A549 (cell line): ENCODE results near the gene REG3A. TPM values are rescaled to one million over a fixed set of nuclear protein-coding genes. Genes with fewer than 3 reads are reported as not detected.

Source experiments
- ATAC-seq, 2 experiments: fragments of 200-7000 bp in 1 of 2; fragments of >200 bp in 1 of 2; cut with Nextera tagmentation in 1 of 2; cut with Tn5 transposase in 1 of 2; 3 replicates each; pipeline versions ENCODE4 v1.8.0 to v1.9.1; 2018 to 2020; ENCODE audit warnings: mild to moderate bottlenecking in 1 of 2, moderate library complexity in 1 of 2
- CTCF ChIA-PET: fragments of 300-600 bp; sonication (Branson Sonifier 250); formaldehyde crosslinking; extraction: SDS; loops from one replicate; lab custom pipeline; 2021; ENCODE audit warnings: antibody characterized with exemption, inconsistent platforms; lab: Yijun Ruan, JAX
- POLR2A ChIA-PET: fragments of 350-600 bp; formaldehyde crosslinking; extraction: SDS; loops from one replicate; lab custom pipeline; 2021; ENCODE audit warnings: antibody characterized with exemption, inconsistent platforms; lab: Yijun Ruan, JAX
- DNase-seq, 2 experiments: peaks; one replicate each; pipeline versions ENCODE4 v3.0.0 to v3.0.0-alpha.2; 2011 to 2016; ENCODE audit warnings: low read depth in 1 of 2, low spot score in 1 of 2
- FAIRE-seq: peaks from 2 replicates; lab custom pipeline; 2011; peaks lifted over from hg19 to GRCh38; lab: Jason Lieb, UNC
- H3K27ac ChIP-seq, 2 experiments: fragments of >200 bp; sonication (Bioruptor Twin); formaldehyde crosslinking; 3 replicates each; pipeline ENCODE4 v1.5.1; 2016 to 2017
- H3K4me1 ChIP-seq: fragments of >200 bp; sonication (Bioruptor Twin); formaldehyde crosslinking; 3 replicates; pipeline ENCODE4 v1.6.1; 2016
- H3K4me2 ChIP-seq: fragments of >200 bp; sonication (Bioruptor Twin); formaldehyde crosslinking; 3 replicates; pipeline ENCODE4 v1.6.1; 2016
- H3K4me3 ChIP-seq: fragments of >200 bp; sonication (Bioruptor Twin); formaldehyde crosslinking; 3 replicates; pipeline ENCODE4 v1.5.1; 2016
- H3K9me3 ChIP-seq: fragments of >200 bp; sonication (Bioruptor Twin); formaldehyde crosslinking; 3 replicates; pipeline ENCODE4 v1.6.1; 2016
- ATOH8 ChIP-seq: fragments of 250-450 bp; sonication (Bioruptor Pico); IDR thresholded peaks from 2 replicates; pipeline ENCODE4 v1.5.0; 2020; ENCODE audit warnings: low read depth, mild to moderate bottlenecking, moderate library complexity
- CEBPB ChIP-seq, 2 experiments: fragments of >200 bp in 1 of 2; sonication (Bioruptor Twin) in 1 of 2; formaldehyde crosslinking in 1 of 2; IDR thresholded peaks; 2 replicates each; pipeline ENCODE4 v1.6.1; 2012 to 2016
- CHD2 ChIP-seq: fragments of 150-350 bp; IDR thresholded peaks from 2 replicates; pipeline ENCODE4 v1.6.1; 2014; ENCODE audit warnings: low read length; ENCODE audit not compliant: partially characterized antibody
- EHF ChIP-seq: fragments of 250-450 bp; sonication (Bioruptor Pico); IDR thresholded peaks from 2 replicates; pipeline ENCODE4 v1.5.0; 2020; ENCODE audit warnings: mild to moderate bottlenecking
- FOSB ChIP-seq: fragments of 250-450 bp; sonication (Bioruptor Pico); IDR thresholded peaks from 2 replicates; pipeline ENCODE4 v1.5.0; 2020; ENCODE audit warnings: mild to moderate bottlenecking, moderate library complexity
- FOXS1 ChIP-seq: fragments of 250-450 bp; sonication (Bioruptor Pico); IDR thresholded peaks from 2 replicates; pipeline ENCODE4 v1.5.0; 2020; ENCODE audit warnings: mild to moderate bottlenecking, moderate library complexity
- HES2 ChIP-seq: fragments of >200 bp; sonication (Bioruptor Twin); formaldehyde crosslinking; IDR thresholded peaks from 2 replicates; pipeline ENCODE4 v1.6.1; 2016
- HOXB13 ChIP-seq: fragments of 250-450 bp; sonication (Bioruptor Pico); IDR thresholded peaks from 2 replicates; pipeline ENCODE4 v1.5.0; 2020; ENCODE audit warnings: low read depth, mild to moderate bottlenecking, moderate library complexity
- HOXB5 ChIP-seq: fragments of 250-450 bp; sonication (Bioruptor Pico); IDR thresholded peaks from 2 replicates; pipeline ENCODE4 v1.5.0; 2020; ENCODE audit warnings: mild to moderate bottlenecking, moderate library complexity
- JUN ChIP-seq, 2 experiments: fragments of >200 bp; sonication (Bioruptor Twin); formaldehyde crosslinking; IDR thresholded peaks; 2 replicates in 1 of 2; 3 replicates in 1 of 2; pipeline ENCODE4 v1.6.1; 2016 to 2017
- KDM5A ChIP-seq: fragments of 200-600 bp; sonication (generic); IDR thresholded peaks from 2 replicates; pipeline ENCODE4 v1.6.1; 2016; ENCODE audit warnings: antibody characterized with exemption, mild to moderate bottlenecking
- MAFK ChIP-seq: fragments of 450-650 bp; IDR thresholded peaks from 2 replicates; pipeline ENCODE4 v1.6.1; 2014; ENCODE audit not compliant: partially characterized antibody
- MAZ ChIP-seq: fragments of 150-350 bp; IDR thresholded peaks from 2 replicates; pipeline ENCODE4 v1.6.1; 2014; ENCODE audit warnings: antibody characterized with exemption, low read depth, low read length, borderline replicate concordance
- MYC ChIP-seq: IDR thresholded peaks from 2 replicates; pipeline ENCODE4 v1.6.1; 2012; ENCODE audit warnings: mild to moderate bottlenecking, inconsistent platforms, low read length, improper control_type of control experiment, borderline replicate concordance
- POLR2A ChIP-seq: IDR thresholded peaks from 2 replicates; pipeline ENCODE4 v1.6.1; 2012; ENCODE audit warnings: mild to moderate bottlenecking, low read length
- POLR2AphosphoS2 ChIP-seq: conservative IDR thresholded peaks from 2 replicates; pipeline ENCODE4 v1.6.1; 2012; ENCODE audit warnings: low read length, improper control_type of control experiment, inconsistent platforms
- RCOR1 ChIP-seq: fragments of 150-350 bp; IDR thresholded peaks from 2 replicates; pipeline ENCODE4 v1.6.1; 2014; ENCODE audit warnings: antibody characterized with exemption, low read length, low read depth
- RFX5 ChIP-seq: fragments of 450-650 bp; IDR thresholded peaks from 2 replicates; pipeline ENCODE4 v1.7.1; 2014; ENCODE audit warnings: antibody characterized with exemption, mild to moderate bottlenecking, moderate library complexity
- RNF2 ChIP-seq: fragments of 200-600 bp; sonication (generic); IDR thresholded peaks from 2 replicates; pipeline ENCODE4 v1.6.1; 2016; ENCODE audit warnings: low read depth, mild to moderate bottlenecking, antibody characterized with exemption, moderate library complexity, borderline replicate concordance
- SMC3 ChIP-seq: fragments of >200 bp; sonication (Bioruptor Twin); formaldehyde crosslinking; IDR thresholded peaks from 3 replicates; pipeline ENCODE4 v1.6.1; 2018; ENCODE audit warnings: inconsistent platforms
- TFCP2L1 ChIP-seq: fragments of 250-450 bp; sonication (Bioruptor Pico); IDR thresholded peaks from 2 replicates; pipeline ENCODE4 v1.5.0; 2021; ENCODE audit warnings: mild to moderate bottlenecking
- TP53 ChIP-seq: fragments of 250-450 bp; sonication (Bioruptor Pico); IDR thresholded peaks from 2 replicates; pipeline ENCODE4 v1.5.0; 2021; ENCODE audit warnings: mild to moderate bottlenecking, moderate library complexity
- ZFP36 ChIP-seq: fragments of 450-650 bp; IDR thresholded peaks from 2 replicates; pipeline ENCODE4 v1.6.1; 2014; ENCODE audit warnings: borderline replicate concordance; ENCODE audit not compliant: partially characterized antibody
- ZNF302 ChIP-seq: fragments of 250-450 bp; sonication (Bioruptor Pico); IDR thresholded peaks from 2 replicates; pipeline ENCODE4 v1.9.0; 2021; ENCODE audit warnings: inconsistent platforms, mild to moderate bottlenecking, moderate library complexity
- ZSCAN20 ChIP-seq: fragments of 250-450 bp; sonication (Bioruptor Pico); IDR thresholded peaks from 2 replicates; pipeline ENCODE4 v1.8.0; 2022; ENCODE audit warnings: mild to moderate bottlenecking, moderate library complexity
- WGBS: methylation state at CpG from one replicate; pipeline ENCODE4 v1.1.6; 2017; ENCODE audit errors: missing lambda C conversion rate; 5-methylcytosine and 5-hydroxymethylcytosine counted together
- polyA plus RNA-seq, 4 experiments: library from polyadenylated mRNA; depleted of rRNA in 3 of 4; stranded (reverse); fragments of >200 nt; fragmentation: RNase III in 1 of 4; extraction: RNeasy Plus Mini Kit Qiagen cat#74134 plus additional on column Dnase treatment in 1 of 4; gene quantifications; 2 replicates in 3 of 4; 3 replicates in 1 of 4; pipeline ENCODE4 v1.2.3, GENCODE V29; 2011 to 2017
- TF ChIP-seq, protein P1 (sequence below): IDR thresholded peaks from 2 replicates; pipeline ENCODE4 v1.6.1; 2012; ENCODE audit warnings: low read depth, borderline replicate concordance

Gene REG3A
- polyA plus RNA-seq, 2 of the 4 experiments (the other 2 are of a cell fraction) = not detected

GRCh38 chr2:79155826-79156476 is 3.6 kb downstream of the REG3A start:
- H3K9me3 ChIP-seq = peaks cover 11% of the 10 kb centered on the region; the same call in 1 of the 3 replicates

DNA sequence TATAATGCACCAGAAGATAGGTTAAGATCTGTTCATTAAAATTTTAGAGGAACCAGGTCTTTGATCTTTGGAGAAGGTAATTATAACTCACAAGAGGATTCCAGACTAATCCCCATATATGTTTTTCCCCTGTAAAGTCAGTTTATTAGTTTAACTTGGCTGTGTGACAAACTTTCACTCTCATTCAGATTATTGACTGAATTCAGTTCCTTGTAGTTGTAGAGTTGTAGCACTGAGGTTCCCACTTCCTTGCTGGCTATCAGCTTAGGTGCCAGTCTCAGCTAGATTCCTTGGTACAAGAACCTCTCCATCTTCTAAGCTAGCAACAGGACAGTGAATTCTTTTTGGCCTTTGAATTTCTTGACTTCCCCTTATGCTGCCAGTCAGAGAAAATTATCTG is 20.1 kb downstream of the REG3A start:
- FAIRE-seq (no peak), DNase-seq (no peak), ATAC-seq (no peak)
- ChIA-PET CTCF (interaction anchor here (0.5 kb wide), 1 partner anchor 741 kb away, joined by 3 read pairs; no protein-coding TSS in a partner anchor), POLR2A (no interaction called here)
- H3K4me3 ChIP-seq = no peak overlapping the region
- no peaks in the 10 kb centered on the region for H3K4me1 ChIP-seq
- no peaks in the 10 kb centered on the region for H3K9me3 ChIP-seq
- H3K27ac ChIP-seq = no peak overlapping the region
- no peak overlapping the region for H3K4me2 ChIP-seq
- TF ChIP-seq FOSB (CRISPR knock-in tag) = no peak
- TF ChIP-seq HES2 = no peak
- TF ChIP-seq MAFK = no peak
- no peak for TF ChIP-seq ZSCAN20 (CRISPR knock-in tag)
- no peak for TF ChIP-seq TFCP2L1 (CRISPR knock-in tag)
- TF ChIP-seq SMC3 = no peak
- TF ChIP-seq RNF2 = no peak
- no peak for TF ChIP-seq JUN (IDR thresholded peaks at IDR 0.05)
- no peak for TF ChIP-seq POLR2A
- no peak for TF ChIP-seq ZNF302
- TF ChIP-seq TP53 (CRISPR knock-in tag) = no peak
- no peak for TF ChIP-seq MYC
- no peak for TF ChIP-seq EHF (CRISPR knock-in tag)
- TF ChIP-seq ZFP36 = no peak
- TF ChIP-seq, all 56 proteins: peak for 0

More at GRCh38 chr2:79155826-79156476, 3.6 kb downstream of the REG3A start:
- no peak overlapping the region for H3K27ac ChIP-seq
- CTCF ChIA-PET = no interaction called here
- TF ChIP-seq CHD2 (no peak), CEBPB (IDR thresholded peaks at IDR 0.05) (no peak), RNF2 (no peak), MAZ (no peak), POLR2AphosphoS2 (no peak), RFX5 (no peak), MYC (no peak), ATOH8 (CRISPR knock-in tag) (no peak), KDM5A (no peak), HOXB5 (no peak), RCOR1 (no peak), FOXS1 (CRISPR knock-in tag) (no peak), TFCP2L1 (CRISPR knock-in tag) (no peak), HOXB13 (CRISPR knock-in tag) (no peak)
- TF ChIP-seq, protein P1, sequence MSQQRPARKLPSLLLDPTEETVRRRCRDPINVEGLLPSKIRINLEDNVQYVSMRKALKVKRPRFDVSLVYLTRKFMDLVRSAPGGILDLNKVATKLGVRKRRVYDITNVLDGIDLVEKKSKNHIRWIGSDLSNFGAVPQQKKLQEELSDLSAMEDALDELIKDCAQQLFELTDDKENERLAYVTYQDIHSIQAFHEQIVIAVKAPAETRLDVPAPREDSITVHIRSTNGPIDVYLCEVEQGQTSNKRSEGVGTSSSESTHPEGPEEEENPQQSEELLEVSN = no peak
- TF ChIP-seq, all 56 proteins: peak for 0
- no peak for DNase-seq
- H3K4me2 ChIP-seq = no peak overlapping the region
- ATAC-seq = no peak
- 0% methylated on average over 2 of the region's 2 CpGs for WGBS
- no peak for FAIRE-seq
- H3K4me1 ChIP-seq = no peaks in the 10 kb centered on the region
- no peak overlapping the region for H3K4me3 ChIP-seq
- POLR2A ChIA-PET = no interaction called here
